SK-N-SH treated with all-trans-retinoic acid at 6 μM for 48 hours (cell line): Measurements from ENCODE around the gene KRT4.

ENCODE experiments used
- ARNTL ChIP-seq: fragments of 450-650 bp; formaldehyde crosslinking; IDR thresholded peaks from 2 replicates; pipeline ENCODE4 v1.5.0; 2020; ENCODE audit warnings: low read depth, mild to moderate bottlenecking, moderate library complexity, borderline replicate concordance
- CREB5 ChIP-seq: fragments of 250-450 bp; sonication (Bioruptor Pico); IDR thresholded peaks from 2 replicates; pipeline ENCODE4 v1.5.1; 2020; ENCODE audit warnings: low read depth, mild to moderate bottlenecking, moderate library complexity
- CSDC2 ChIP-seq: fragments of 250-450 bp; sonication (Bioruptor Pico); IDR thresholded peaks from 2 replicates; pipeline ENCODE4 v1.5.0; 2020; ENCODE audit warnings: mild to moderate bottlenecking, moderate library complexity
- OSR1 ChIP-seq: fragments of 250-450 bp; sonication (Bioruptor Pico); IDR thresholded peaks from 2 replicates; pipeline ENCODE4 v1.8.0; 2022; ENCODE audit warnings: moderate library complexity, mild to moderate bottlenecking, inconsistent platforms
- PATZ1 ChIP-seq: fragments of 250-450 bp; sonication (Bioruptor Pico); IDR thresholded peaks from 2 replicates; pipeline ENCODE4 v1.8.0; 2020; ENCODE audit warnings: mild to moderate bottlenecking, moderate library complexity, borderline replicate concordance
- POU6F1 ChIP-seq: fragments of 250-450 bp; sonication (Bioruptor Pico); IDR thresholded peaks from 2 replicates; pipeline ENCODE4 v1.8.0; 2021; ENCODE audit warnings: low read depth, mild to moderate bottlenecking, moderate library complexity, borderline replicate concordance
- SNAI2 ChIP-seq: fragments of 250-450 bp; sonication (Bioruptor Pico); IDR thresholded peaks from 2 replicates; pipeline ENCODE4 v1.5.0; 2020; ENCODE audit warnings: mild to moderate bottlenecking, moderate library complexity
- TCF4 ChIP-seq: fragments of 250-450 bp; sonication (Bioruptor Pico); IDR thresholded peaks from 2 replicates; pipeline ENCODE4 v1.8.0; 2021; ENCODE audit warnings: mild to moderate bottlenecking, moderate library complexity, borderline replicate concordance
- TOX ChIP-seq: fragments of 250-450 bp; sonication (Bioruptor Pico); IDR thresholded peaks from 2 replicates; pipeline ENCODE4 v1.8.0; 2021; ENCODE audit warnings: mild to moderate bottlenecking, moderate library complexity, borderline replicate concordance
- ZC3H10 ChIP-seq: fragments of 250-450 bp; sonication (Bioruptor Pico); IDR thresholded peaks from 2 replicates; pipeline ENCODE4 v1.5.1; 2021; ENCODE audit warnings: mild to moderate bottlenecking, moderate library complexity
- ZNF565 ChIP-seq: fragments of 450-650 bp; formaldehyde crosslinking; conservative IDR thresholded peaks from 2 replicates; pipeline ENCODE4 v1.5.0; 2020; ENCODE audit warnings: low read depth, mild to moderate bottlenecking, moderate library complexity
- ZNF8 ChIP-seq: fragments of 450-650 bp; formaldehyde crosslinking; IDR thresholded peaks from 2 replicates; pipeline ENCODE4 v1.5.0; 2020; ENCODE audit warnings: mild to moderate bottlenecking, moderate library complexity

- TF ChIP-seq TOX (no peak), ARNTL (CRISPR knock-in tag) (no peak), OSR1 (CRISPR knock-in tag) (no peak), CSDC2 (CRISPR knock-in tag) (no peak), POU6F1 (CRISPR knock-in tag) (no peak), PATZ1 (CRISPR knock-in tag) (no peak), SNAI2 (CRISPR knock-in tag) (no peak), ZNF8 (CRISPR knock-in tag) (no peak), CREB5 (CRISPR knock-in tag) (no peak), ZC3H10 (CRISPR knock-in tag) (no peak), TCF4 (CRISPR knock-in tag) (no peak), ZNF565 (CRISPR knock-in tag) (no peak)
Measured at GRCh38 chr12:52801773-52802172, 12.1 kb downstream of the KRT4 start.
